GM10248 (cell line): ENCODE data around the gene PTPRN2.
"Not testable (repeated sequence)": the region's sequence is repeated elsewhere in the genome, so short reads cannot be mapped to it uniquely, and the experiment has no call there.

Experiments used
- CTCF ChIA-PET: fragments of 300-600 bp; sonication (Branson Sonifier 250); formaldehyde crosslinking; extraction: SDS; loops from one replicate; lab custom pipeline; 2021; ENCODE audit warnings: antibody characterized with exemption; lab: Yijun Ruan, JAX
- POLR2A ChIA-PET: fragments of 350-650 bp; sonication (Branson Sonifier 250); formaldehyde crosslinking; extraction: SDS; loops from one replicate; lab custom pipeline; 2020; ENCODE audit warnings: antibody characterized with exemption; lab: Yijun Ruan, JAX
- DNase-seq: peaks from one replicate; pipeline ENCODE4 v3.0.0; 2012; ENCODE audit errors: extremely low spot score
- TF ChIP-seq, protein P1 (sequence below): IDR thresholded peaks from 2 replicates; pipeline ENCODE4 v1.5.1; 2012; ENCODE audit warnings: mild to moderate bottlenecking, low read depth; ENCODE audit errors: extremely low read depth, missing control alignments, control extremely low read depth

Gene PTPRN2

GRCh38 chr7:158526531-158526930 lies 61.1 kb downstream of the PTPRN2 start:
- TF ChIP-seq, protein P1, sequence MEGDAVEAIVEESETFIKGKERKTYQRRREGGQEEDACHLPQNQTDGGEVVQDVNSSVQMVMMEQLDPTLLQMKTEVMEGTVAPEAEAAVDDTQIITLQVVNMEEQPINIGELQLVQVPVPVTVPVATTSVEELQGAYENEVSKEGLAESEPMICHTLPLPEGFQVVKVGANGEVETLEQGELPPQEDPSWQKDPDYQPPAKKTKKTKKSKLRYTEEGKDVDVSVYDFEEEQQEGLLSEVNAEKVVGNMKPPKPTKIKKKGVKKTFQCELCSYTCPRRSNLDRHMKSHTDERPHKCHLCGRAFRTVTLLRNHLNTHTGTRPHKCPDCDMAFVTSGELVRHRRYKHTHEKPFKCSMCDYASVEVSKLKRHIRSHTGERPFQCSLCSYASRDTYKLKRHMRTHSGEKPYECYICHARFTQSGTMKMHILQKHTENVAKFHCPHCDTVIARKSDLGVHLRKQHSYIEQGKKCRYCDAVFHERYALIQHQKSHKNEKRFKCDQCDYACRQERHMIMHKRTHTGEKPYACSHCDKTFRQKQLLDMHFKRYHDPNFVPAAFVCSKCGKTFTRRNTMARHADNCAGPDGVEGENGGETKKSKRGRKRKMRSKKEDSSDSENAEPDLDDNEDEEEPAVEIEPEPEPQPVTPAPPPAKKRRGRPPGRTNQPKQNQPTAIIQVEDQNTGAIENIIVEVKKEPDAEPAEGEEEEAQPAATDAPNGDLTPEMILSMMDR = no peak
- no peak for DNase-seq
- ChIA-PET POLR2A (no interaction called here), CTCF (no interaction called here)

GRCh38 chr7:158525648-158526484 lies 61.8 kb downstream of the PTPRN2 start:
- POLR2A ChIA-PET = no interaction called here
- DNase-seq = no peak
- TF ChIP-seq, protein P1 = no peak
- CTCF ChIA-PET = no interaction called here

DNA sequence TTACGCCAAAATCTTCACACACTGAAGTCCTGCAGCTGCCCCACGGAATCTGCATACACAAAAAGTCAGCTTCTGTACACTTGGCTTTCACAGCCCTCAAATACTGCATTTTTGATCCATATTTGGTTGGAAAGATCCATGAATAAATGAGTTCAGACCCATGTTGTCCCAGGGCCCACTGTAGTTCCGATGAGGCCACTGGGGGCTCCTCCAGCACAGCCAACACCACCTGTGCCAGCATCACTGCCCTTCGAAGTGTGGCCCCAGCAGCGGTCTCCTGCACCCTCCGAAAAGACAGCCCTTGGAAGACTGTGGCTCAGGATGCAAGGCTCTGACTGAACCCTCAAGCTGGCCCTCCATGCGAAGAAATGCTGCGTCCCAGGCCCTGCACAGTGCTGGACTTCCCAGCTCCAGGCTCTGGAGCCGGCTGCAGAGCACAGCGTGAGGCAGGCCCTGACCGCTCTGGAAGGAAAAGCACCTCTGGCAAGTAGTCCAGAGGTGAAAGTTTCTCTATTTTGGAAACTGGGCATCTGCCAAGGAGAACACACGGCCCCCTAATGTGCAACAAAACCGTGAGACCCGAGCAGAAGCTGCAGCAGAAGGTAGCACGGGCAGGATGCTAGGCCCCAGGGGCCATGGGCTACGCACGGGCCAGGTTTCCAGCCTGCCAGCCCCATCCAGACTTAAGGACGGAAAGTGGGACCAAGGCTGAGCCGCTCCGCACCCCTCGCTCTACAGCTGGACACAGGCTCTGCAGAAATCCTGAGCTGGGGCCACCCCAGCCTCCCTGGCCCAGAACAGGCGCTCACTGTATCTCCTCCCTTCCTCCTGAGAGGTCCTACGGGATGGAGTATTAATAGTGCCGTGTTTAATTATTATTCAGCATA lies 62.6 kb downstream of the PTPRN2 start:
- TF ChIP-seq, protein P1 = no peak
- ChIA-PET CTCF (no interaction called here), POLR2A (no interaction called here)
- no peak for DNase-seq

DNA sequence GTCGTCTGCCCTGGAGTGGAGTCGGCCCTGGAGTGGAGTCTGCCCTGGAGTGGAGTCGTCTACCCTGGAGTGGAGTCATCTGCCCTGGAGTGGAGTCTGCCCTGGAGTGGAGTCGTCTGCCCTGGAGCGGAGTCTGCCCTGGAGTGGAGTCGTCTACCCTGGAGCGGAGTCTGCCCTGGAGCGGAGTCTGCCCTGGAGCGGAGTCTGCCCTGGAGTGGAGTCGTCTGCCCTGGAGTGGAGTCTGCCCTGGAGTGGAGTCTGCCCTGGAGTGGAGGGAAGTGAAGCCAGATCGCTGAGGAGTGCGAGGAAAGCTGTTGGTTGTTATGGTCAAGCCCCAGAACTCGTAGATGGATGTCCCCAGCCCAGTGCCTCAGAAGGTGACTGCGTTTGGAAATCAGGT lies 63.3 kb downstream of the PTPRN2 start:
- CTCF ChIA-PET, DNase-seq, POLR2A ChIA-PET: not testable (repeated sequence)

DNA sequence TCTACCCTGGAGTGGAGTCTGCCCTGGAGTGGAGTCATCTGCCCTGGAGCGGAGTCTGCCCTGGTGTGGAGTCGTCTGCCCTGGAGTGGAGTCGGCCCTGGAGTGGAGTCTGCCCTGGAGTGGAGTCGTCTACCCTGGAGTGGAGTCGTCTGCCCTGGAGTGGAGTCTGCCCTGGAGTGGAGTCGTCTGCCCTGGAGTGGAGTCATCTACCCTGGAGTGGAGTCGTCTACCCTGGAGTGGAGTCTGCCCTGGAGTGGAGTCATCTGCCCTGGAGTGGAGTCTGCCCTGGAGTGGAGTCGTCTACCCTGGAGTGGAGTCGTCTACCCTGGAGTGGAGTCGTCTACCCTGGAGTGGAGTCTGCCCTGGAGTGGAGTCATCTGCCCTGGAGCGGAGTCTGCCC lies 63.7 kb downstream of the PTPRN2 start:
- POLR2A ChIA-PET, DNase-seq, CTCF ChIA-PET: not testable (repeated sequence)

GRCh38 chr7:158523165-158523856 lies 64.3 kb downstream of the PTPRN2 start:
- CTCF ChIA-PET, POLR2A ChIA-PET, DNase-seq: not testable (repeated sequence)

GRCh38 chr7:158521795-158522194 lies 65.8 kb downstream of the PTPRN2 start:
- DNase-seq, CTCF ChIA-PET, POLR2A ChIA-PET: not testable (repeated sequence)

DNA sequence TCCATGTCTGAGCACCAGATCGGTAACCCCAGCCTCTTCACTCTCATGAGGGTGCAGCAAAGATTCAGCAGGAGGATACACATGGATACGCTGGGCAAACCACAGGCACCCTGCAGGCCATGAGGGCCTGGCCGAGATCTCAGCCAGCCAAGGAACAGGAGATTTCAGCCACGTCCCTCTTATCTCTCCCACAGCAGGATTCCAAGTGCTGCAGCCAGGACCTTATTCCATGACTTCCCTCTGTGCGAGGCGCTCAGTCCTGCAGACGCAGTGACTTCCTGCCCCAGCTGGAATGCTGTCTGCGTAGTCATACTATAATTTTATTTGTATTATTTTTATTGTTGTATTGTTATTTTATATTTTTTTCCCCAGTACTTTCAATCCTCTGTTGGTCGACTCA lies 66.8 kb downstream of the PTPRN2 start:
- no peak for DNase-seq
- ChIA-PET CTCF (no interaction called here), POLR2A (no interaction called here)
- TF ChIP-seq, protein P1 = no peak
